AG09309 (cell line): ENCODE data around the gene ZNF814.
"Not testable (repeated sequence)": the region's sequence is repeated elsewhere in the genome, so short reads cannot be mapped to it uniquely, and the experiment has no call there.

Experiments used
- DNase-seq: peaks from one replicate; pipeline ENCODE4 v3.0.0-alpha.2; 2010; ENCODE audit warnings: low read depth
- H3K4me3 ChIP-seq: 2 replicates; pipeline ENCODE4 v1.5.1; 2011; ENCODE audit warnings: mild to moderate bottlenecking, low read depth, low read length, moderate library complexity; ENCODE audit not compliant: control insufficient read depth
- TF ChIP-seq, protein P1 (sequence below): IDR thresholded peaks from 2 replicates; pipeline ENCODE4 v1.5.1; 2011; ENCODE audit warnings: mild to moderate bottlenecking, low read depth, low read length, inconsistent platforms; ENCODE audit not compliant: insufficient read depth, control insufficient read depth; ENCODE audit errors: missing control alignments

Gene ZNF814

DNA sequence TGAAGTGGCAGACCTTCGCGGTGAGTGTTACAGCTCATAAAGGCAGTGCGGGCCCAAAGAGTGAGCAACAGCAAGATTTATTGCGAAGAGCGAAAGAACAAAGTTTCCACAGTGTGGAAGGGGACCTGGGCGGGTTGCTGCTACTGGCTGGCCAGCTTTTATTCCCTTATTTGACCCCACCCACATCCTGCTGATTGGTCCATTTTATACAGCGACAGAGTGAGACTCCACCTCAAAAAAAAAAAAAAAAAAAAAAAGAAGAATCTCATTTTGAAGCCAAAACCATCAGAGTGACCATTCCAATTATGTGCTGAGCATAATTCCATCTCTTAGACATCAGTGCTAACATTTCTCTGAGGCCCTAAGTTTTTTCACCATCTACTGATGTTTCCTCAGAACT is 72.2 kb downstream of the ZNF814 start:
- no peak overlapping the region for H3K4me3 ChIP-seq
- no peak for DNase-seq
- TF ChIP-seq, protein P1, sequence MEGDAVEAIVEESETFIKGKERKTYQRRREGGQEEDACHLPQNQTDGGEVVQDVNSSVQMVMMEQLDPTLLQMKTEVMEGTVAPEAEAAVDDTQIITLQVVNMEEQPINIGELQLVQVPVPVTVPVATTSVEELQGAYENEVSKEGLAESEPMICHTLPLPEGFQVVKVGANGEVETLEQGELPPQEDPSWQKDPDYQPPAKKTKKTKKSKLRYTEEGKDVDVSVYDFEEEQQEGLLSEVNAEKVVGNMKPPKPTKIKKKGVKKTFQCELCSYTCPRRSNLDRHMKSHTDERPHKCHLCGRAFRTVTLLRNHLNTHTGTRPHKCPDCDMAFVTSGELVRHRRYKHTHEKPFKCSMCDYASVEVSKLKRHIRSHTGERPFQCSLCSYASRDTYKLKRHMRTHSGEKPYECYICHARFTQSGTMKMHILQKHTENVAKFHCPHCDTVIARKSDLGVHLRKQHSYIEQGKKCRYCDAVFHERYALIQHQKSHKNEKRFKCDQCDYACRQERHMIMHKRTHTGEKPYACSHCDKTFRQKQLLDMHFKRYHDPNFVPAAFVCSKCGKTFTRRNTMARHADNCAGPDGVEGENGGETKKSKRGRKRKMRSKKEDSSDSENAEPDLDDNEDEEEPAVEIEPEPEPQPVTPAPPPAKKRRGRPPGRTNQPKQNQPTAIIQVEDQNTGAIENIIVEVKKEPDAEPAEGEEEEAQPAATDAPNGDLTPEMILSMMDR: no peak

DNA sequence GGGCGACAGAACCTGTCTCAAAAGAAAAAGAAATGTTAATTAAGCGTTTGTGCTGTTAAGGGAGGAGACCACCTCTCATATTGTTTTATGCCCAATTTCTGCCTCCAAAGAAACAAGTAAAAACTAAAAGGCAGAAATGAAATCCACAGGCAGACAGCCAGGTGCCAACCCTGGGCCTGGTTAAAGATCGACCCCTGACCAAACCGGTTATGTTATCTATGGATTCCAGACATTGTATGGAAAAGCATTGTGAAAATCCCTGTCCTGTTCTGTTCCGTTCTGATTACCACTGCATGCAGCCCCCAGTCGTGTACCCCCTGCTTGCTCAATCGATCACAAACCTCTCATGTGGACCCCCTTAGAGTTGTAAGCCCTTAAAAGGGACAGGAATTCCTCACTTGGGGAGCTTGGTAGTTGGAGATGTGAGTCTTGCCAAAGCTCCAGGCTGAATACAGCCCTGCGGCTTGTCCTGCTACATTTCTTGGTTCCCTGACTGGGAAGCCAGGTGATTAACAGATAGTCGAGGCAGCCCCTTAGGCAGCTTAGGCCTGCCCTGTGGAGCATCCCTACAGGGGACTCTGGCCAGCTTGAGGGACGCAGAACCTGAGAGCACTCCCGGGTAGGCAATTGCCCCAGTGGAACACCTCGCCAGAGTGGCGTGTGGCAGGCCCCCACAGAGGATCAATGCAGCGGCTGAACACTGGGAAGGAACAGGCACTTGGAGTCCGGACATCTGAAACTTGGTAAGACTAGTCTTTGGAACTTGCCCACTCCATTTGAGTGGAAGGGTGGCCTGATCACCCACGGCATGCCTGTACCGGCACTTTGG is 73.4 kb downstream of the ZNF814 start:
- TF ChIP-seq, protein P1: no peak
- H3K4me3 ChIP-seq: no peak overlapping the region
- no peak for DNase-seq

DNA sequence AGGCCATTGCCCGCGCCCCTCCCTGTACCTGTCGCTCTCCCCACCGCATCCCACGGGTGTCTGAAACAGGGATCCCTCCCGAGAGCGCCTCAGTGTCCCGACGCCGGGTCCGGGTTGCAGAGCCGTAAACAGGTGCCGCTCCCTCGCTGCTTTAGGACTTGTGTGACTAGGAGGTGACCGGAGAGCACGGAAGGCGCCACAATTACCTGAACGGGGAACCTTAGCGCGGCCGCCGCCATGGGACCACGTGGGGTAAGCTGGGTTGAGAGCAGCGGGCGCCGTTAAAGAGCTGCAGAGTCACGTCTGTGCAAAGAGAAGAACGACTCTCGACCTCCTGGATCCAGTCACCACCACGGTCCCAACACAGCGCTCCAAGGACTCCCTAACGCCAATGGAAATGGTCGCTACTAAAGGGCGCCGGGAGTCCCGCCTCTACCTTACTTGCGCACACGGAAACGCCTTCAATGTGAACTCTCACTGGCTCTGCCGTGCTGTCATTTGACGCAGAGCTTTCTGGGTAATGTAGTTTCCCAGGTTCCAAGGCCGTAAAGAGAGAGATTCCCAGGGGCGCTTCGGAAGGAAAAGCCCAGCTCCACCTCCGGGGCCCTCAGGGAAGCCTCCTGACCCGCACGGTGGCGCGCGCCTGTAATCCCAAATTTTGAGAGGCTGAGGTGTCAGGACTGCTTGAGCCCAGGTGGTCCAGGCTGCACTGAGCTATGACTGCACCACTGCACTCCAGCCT is 74.2 kb downstream of the ZNF814 start, which contains the start of gene ZNF552:
ZNF552 (minus strand) TSS at position 409 of the 742 bp plus-strand sequence; CDS start at position 239, 170 bp downstream.
- TF ChIP-seq, protein P1: no peak
- peak; percentile 56 for DNase-seq
- peak within 1 kb of the TSS; percentile 93 for H3K4me3 ChIP-seq

DNA sequence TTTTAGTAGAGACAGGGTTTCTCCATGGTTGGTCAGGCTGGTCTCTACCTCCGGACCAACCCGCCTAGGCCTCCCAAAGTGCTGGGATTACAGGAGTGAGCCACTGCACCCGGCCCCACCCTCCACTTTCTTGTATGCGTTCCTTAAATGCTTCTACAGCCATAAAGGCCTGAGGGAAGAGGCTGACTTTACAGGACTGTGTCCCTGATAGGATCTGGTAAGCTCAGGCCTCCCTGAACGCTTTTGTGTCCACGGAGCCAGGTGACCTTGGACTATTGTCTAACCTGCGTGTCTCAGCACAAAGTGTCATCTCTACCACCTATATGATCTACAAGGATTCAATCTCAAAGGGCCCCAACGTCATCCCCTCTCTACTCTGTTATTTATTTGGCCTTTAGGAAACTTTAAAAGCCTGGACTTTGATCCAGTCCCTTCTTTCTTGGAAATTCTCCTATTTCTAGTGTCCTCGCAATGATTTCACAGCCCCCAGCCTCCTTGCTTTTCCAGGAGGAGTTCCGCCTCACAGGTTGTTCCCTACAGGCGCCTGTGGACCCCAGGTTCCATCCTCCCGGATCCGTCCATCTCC is 74.8 kb downstream of the ZNF814 start:
- DNase-seq: no peak
- H3K4me3 ChIP-seq: peak overlapping the region; percentile 93
- TF ChIP-seq, protein P1: no peak

DNA sequence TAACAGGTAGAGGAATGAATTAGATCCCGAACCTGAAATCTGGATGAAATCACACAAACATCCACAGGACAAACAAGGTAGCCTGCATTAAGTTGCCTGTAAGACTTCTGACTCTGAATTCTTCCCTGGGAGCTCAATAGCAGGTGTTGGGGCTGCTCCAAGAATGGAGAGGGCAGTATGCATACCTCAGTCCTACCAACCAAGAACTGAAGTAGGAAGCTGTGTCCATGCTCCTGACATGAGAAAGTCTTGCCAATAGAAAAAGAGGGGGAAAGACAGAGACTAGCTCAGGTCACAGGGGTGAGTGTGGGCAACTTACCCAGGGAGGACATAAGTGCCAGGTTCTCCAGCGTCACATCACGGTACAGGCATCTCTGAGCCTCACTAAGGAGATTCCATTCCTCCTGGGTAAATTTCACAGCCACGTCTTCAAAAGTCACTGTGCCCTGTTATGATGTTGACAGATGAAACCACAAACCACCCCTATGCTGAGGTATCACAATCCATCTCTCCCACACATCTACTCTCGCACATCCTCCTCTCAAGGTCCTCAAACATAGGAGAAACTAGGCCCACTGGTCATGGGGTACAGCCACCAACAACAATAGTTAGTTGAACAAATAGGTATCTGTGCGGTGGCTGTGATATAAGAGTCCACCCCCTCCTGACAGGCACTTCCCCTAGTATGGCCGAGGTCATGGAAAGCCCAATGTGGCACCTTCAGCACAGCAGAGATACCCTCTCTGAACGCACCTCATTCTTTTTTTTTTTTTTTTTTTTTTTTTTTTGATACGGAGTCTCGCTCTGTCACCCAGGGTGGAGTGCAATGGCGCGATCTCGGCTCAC is 75.6 kb downstream of the ZNF814 start:
- DNase-seq, H3K4me3 ChIP-seq: not testable (repeated sequence)

DNA sequence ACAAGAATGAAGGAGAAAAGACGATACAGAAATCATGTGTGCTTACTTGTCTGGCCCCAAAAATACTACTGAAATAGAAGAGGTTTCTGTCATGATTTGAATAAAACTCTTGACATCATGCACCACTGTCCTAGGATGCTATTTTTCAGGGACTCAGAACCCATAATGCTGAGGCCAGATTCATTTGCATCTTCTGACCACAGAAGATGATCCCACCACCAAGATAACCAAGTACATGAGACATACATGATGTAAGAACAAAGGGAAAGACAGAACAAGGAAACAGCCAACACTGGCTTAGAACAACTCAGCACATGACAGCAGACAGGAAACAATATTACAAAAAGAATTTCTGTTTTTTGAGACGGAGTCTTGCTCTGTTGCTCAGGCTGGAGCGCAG is 76.6 kb downstream of the ZNF814 start:
- TF ChIP-seq, protein P1: no peak
- no peak for DNase-seq
- H3K4me3 ChIP-seq: no peak overlapping the region

DNA sequence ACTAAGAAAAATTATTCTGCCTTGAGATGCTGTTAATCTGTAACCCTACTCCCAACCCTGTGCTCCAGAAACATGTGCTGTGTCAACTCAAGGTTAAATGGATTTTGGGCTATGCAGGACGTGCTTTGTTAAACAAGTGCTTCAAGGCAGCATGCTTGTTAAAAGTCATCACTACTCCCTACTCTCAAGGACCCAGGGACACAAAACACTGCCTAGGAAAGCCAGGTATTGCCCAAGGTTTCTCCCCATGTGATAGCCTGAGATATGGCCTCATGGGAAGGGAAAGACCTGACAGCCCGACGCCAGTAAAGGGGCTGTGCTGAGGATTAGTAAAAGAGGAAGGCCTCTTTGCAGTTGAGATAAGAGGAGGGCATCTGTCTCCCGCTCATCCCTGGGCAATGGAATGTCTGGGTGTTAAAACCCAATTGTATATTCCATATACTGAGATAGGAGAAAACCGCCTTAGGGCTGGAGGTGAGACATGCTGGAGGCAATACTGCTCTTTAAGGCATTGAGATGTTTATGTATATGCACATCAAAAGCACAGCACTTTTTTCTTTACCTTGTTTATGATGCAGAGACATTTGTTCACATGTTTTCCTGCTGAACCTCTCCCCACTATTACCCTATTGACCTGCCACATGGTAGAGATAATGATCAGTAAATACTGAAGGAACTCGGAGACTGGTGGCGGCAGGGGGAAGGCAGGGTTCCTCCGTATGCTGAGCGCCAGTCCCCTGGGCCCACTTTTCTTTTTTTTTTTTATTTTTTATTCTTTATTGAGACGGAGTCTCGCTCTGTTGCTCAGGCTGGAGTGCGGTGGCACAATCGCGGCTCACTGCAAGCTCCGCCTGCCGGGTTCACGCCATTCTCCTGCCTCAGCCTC is 78.2 kb downstream of the ZNF814 start:
- H3K4me3 ChIP-seq, DNase-seq: not testable (repeated sequence)
